Bronchial epithelial cell (primary cell): ENCODE results near the gene NPAS3. TPM values are rescaled to one million over a fixed set of nuclear protein-coding genes. Genes with fewer than 3 reads are reported as not detected.

Experiments
- DNase-seq: peaks from one replicate; pipeline ENCODE4 v3.0.0-alpha.2; 2010; ENCODE audit warnings: low read depth
- FAIRE-seq: peaks from 2 replicates; lab custom pipeline; 2011; peaks lifted over from hg19 to GRCh38; lab: Jason Lieb, UNC
- H3K27me3 ChIP-seq: 2 replicates; pipeline ENCODE4 v1.5.1; 2011; ENCODE audit warnings: low read length; ENCODE audit not compliant: control insufficient read depth, insufficient read depth
- H3K36me3 ChIP-seq: 2 replicates; pipeline ENCODE4 v1.5.1; 2011; ENCODE audit warnings: low read length; ENCODE audit not compliant: control insufficient read depth, insufficient read depth
- H3K4me3 ChIP-seq: 2 replicates; pipeline ENCODE4 v1.5.1; 2011; ENCODE audit warnings: mild to moderate bottlenecking, low read depth, low read length, control low read depth
- total RNA-seq: library from RNA; depleted of rRNA; stranded (reverse); fragments of >200 nt; gene quantifications from 2 replicates; pipeline ENCODE4 v1.2.1, GENCODE V29; 2014
- TF ChIP-seq, protein P1 (sequence below): IDR thresholded peaks from 2 replicates; pipeline ENCODE4 v1.5.1; 2011; ENCODE audit warnings: mild to moderate bottlenecking, moderate library complexity, low read length, control low read depth, inconsistent platforms; ENCODE audit not compliant: insufficient read depth, severe bottlenecking

The NPAS3 gene
- total RNA-seq, 1 donor from 2014 or later = not detected

DNA sequence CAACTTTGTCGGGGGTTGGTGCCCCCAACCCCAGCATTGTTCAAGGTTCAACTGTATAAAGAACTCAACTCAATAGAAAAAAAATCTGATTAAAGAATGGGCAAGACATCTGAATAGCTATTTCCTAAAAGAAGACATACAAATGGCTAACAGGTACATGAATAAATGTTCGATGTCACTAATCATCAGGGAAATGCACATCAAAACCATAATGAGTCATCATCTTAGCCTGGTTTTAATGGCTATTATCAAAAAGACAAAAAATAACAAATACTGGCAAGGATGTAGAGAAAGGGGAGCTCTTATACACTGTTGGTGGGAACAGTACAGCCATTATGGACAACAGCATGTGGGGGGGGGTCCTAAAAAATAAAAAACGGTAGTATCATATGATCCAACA lies 28.7 kb downstream of the NPAS3 start:
- H3K36me3 ChIP-seq = no peaks in the 10 kb centered on the region
- FAIRE-seq (no peak), DNase-seq (no peak)
- no peaks in the 10 kb centered on the region for H3K27me3 ChIP-seq
- no peak overlapping the region for H3K4me3 ChIP-seq
- TF ChIP-seq, protein P1, sequence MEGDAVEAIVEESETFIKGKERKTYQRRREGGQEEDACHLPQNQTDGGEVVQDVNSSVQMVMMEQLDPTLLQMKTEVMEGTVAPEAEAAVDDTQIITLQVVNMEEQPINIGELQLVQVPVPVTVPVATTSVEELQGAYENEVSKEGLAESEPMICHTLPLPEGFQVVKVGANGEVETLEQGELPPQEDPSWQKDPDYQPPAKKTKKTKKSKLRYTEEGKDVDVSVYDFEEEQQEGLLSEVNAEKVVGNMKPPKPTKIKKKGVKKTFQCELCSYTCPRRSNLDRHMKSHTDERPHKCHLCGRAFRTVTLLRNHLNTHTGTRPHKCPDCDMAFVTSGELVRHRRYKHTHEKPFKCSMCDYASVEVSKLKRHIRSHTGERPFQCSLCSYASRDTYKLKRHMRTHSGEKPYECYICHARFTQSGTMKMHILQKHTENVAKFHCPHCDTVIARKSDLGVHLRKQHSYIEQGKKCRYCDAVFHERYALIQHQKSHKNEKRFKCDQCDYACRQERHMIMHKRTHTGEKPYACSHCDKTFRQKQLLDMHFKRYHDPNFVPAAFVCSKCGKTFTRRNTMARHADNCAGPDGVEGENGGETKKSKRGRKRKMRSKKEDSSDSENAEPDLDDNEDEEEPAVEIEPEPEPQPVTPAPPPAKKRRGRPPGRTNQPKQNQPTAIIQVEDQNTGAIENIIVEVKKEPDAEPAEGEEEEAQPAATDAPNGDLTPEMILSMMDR = no peak

DNA sequence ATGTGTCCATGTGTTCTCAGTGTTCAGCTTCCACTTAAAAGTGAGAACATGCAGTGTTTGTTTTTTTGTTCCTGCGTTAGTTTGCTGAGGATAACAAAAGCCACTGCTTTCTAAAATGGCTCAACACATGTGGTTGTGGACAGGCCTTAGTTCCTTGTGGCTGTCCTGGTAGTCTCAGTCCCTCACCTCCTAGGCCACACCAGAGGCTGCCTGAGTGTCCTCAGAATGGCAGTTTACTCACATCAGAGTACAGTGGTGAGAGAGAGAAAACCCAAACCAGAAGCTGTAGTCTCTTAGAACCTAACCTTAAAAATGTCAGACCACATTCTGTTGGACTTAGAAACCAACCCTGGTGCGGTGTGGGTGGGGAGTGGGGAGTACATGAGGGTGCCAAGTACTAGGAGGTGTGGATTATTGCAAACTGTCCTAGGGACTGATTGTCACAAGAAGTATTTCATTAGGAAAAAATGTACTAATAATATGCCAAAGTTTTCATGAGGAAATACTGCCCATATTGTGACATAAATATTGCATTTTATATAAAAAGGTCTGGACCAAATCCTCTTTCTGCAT lies 30.4 kb downstream of the NPAS3 start:
- FAIRE-seq (no peak), DNase-seq (no peak)
- no peaks in the 10 kb centered on the region for H3K27me3 ChIP-seq
- TF ChIP-seq, protein P1 = no peak
- no peaks in the 10 kb centered on the region for H3K36me3 ChIP-seq
- H3K4me3 ChIP-seq = no peak overlapping the region

- FAIRE-seq (no peak), DNase-seq (no peak)
- no peaks in the 10 kb centered on the region for H3K36me3 ChIP-seq
- no peak overlapping the region for H3K4me3 ChIP-seq
- TF ChIP-seq, protein P1 = no peak
- no peaks in the 10 kb centered on the region for H3K27me3 ChIP-seq
Measured at GRCh38 chr14:32977913-32978312, 39.2 kb downstream of the NPAS3 start.

GRCh38 chr14:32978691-32979255 lies 40.1 kb downstream of the NPAS3 start:
- DNase-seq (no peak), FAIRE-seq (no peak)
- TF ChIP-seq, protein P1 = no peak
- no peak overlapping the region for H3K4me3 ChIP-seq
- H3K36me3 ChIP-seq = no peaks in the 10 kb centered on the region
- H3K27me3 ChIP-seq = no peaks in the 10 kb centered on the region

GRCh38 chr14:32980178-32980901 lies 41.7 kb downstream of the NPAS3 start:
- Histone ChIP-seq H3K4me3 (no peak overlapping the region), H3K27me3 (no peaks in the 10 kb centered on the region), H3K36me3 (no peaks in the 10 kb centered on the region)
- FAIRE-seq = no peak
- TF ChIP-seq, protein P1 = no peak
- DNase-seq = no peak
